NCI-H1417 treated with DMSO at 0.1 percent for 48 hours (cell line): ENCODE results near the gene LGR5.
"Not testable (repeated sequence)": the region's sequence is repeated elsewhere in the genome, so short reads cannot be mapped to it uniquely, and the experiment has no call there.

Experiments
- DNase-seq: peaks from one replicate; lab custom pipeline; 2025; lab: John Stamatoyannopoulos, UW

Gene LGR5

GRCh38 chr12:71552728-71553501, 113.3 kb downstream of the LGR5 start:
- no peak for DNase-seq

- no peak for DNase-seq
These were observed 115.6 kb downstream of the LGR5 start for GRCh38 chr12:71555191-71555590.

GRCh38 chr12:71555789-71556188, 116.2 kb downstream of the LGR5 start:
- not testable (repeated sequence) for DNase-seq

GRCh38 chr12:71556448-71556847, 116.8 kb downstream of the LGR5 start:
- no peak for DNase-seq

GRCh38 chr12:71556875-71557274, 117.3 kb downstream of the LGR5 start:
- DNase-seq = no peak

- DNase-seq = no peak
These were observed 118.8 kb downstream of the LGR5 start for GRCh38 chr12:71558445-71558844.

- DNase-seq = no peak
These were observed 123.3 kb downstream of the LGR5 start for GRCh38 chr12:71562676-71563595.

GRCh38 chr12:71565535-71565934, 125.9 kb downstream of the LGR5 start:
- no peak for DNase-seq

- no peak for DNase-seq
These were observed 127.1 kb downstream of the LGR5 start for GRCh38 chr12:71566655-71567054.

GRCh38 chr12:71567537-71567936, 127.9 kb downstream of the LGR5 start:
- DNase-seq = no peak

GRCh38 chr12:71569885-71570284, 130.3 kb downstream of the LGR5 start:
- not testable (repeated sequence) for DNase-seq

- DNase-seq = no peak
These were observed 136.9 kb downstream of the LGR5 start for GRCh38 chr12:71576496-71576895.

GRCh38 chr12:71578694-71579258, 139.2 kb downstream of the LGR5 start:
- DNase-seq = no peak

GRCh38 chr12:71581206-71581605, 141.6 kb downstream of the LGR5 start:
- no peak for DNase-seq

GRCh38 chr12:71582925-71583324, 143.3 kb downstream of the LGR5 start:
- no peak for DNase-seq

GRCh38 chr12:71584356-71584755, 144.8 kb downstream of the LGR5 start:
- DNase-seq = no peak

- no peak for DNase-seq
These were observed 145.6 kb downstream of the LGR5 start for GRCh38 chr12:71585218-71585617.

- DNase-seq = no peak
These were observed 147.4 kb downstream of the LGR5 start for GRCh38 chr12:71587012-71587411.

- DNase-seq = no peak
These were observed 149.9 kb downstream of the LGR5 start for GRCh38 chr12:71589478-71589881.

GRCh38 chr12:71591601-71592000, 152.0 kb downstream of the LGR5 start:
- no peak for DNase-seq

GRCh38 chr12:71592841-71593240, 153.2 kb downstream of the LGR5 start:
- no peak for DNase-seq

GRCh38 chr12:71594214-71594948, 154.8 kb downstream of the LGR5 start:
- no peak for DNase-seq
